Panc1 (cell line): ENCODE data around the gene ELMOD1.

Source experiments
- TCF7L2 ChIP-seq: IDR thresholded peaks from 2 replicates; pipeline ENCODE4 v1.6.1; 2011; ENCODE audit warnings: mild to moderate bottlenecking, low read depth, low read length, inconsistent platforms
- TF ChIP-seq, protein P1 (sequence below): fragments of 450-650 bp; IDR thresholded peaks from 2 replicates; pipeline ENCODE4 v1.5.1; 2017; ENCODE audit warnings: mild to moderate bottlenecking
- TF ChIP-seq, protein P2 (sequence below), 2 experiments: IDR thresholded peaks; 2 replicates each; pipeline ENCODE4 v1.6.1; 2011 to 2012; ENCODE audit warnings: low read depth in 2 of 2, control low read depth in 1 of 2, low read length in 1 of 2, mild to moderate bottlenecking in 1 of 2, moderate library complexity in 1 of 2; ENCODE audit not compliant: insufficient read depth in 1 of 2

DNA sequence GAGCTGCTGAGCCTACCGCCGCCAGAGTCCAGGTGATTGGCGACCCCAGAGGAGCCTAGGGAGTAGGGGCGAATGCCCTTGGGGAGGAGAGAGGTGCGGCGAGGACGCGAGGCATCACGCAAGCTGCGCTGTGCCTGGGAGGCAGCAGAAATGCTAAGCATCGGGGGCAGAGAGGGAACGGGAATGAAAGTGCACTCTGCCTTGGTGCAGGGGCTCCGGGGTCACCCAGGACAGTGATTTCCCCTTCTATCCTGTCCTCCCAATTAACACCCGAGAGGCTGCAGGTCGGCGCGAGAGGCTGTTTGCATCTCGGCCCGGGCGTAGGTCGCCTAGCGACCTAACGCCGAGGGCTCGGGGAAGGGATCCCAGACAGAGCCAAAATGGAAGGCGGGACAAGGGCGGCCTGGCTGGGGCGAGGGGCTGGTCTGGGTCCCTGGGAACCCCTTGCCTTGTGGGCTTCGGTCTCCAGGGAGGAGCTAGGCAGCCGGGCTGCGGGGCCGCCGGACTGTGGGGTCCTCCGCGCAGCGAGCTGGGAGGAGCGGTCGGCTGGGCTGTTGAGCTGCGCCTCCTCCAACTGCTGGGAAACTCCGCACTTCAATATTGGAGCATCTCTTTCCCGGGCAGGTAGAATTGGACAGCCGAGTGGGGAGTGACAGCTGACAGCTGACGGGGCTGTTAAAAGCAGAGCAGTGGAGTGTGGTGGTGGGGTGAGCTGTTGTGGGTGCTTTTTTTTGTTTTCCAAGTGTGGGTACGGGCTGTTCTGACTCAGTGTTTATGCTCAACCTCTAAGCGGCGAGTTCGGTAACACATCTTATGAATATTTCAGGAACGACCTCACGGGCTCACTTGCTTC lies 657 bp downstream of the ELMOD1 start:
- TF ChIP-seq, protein P1, sequence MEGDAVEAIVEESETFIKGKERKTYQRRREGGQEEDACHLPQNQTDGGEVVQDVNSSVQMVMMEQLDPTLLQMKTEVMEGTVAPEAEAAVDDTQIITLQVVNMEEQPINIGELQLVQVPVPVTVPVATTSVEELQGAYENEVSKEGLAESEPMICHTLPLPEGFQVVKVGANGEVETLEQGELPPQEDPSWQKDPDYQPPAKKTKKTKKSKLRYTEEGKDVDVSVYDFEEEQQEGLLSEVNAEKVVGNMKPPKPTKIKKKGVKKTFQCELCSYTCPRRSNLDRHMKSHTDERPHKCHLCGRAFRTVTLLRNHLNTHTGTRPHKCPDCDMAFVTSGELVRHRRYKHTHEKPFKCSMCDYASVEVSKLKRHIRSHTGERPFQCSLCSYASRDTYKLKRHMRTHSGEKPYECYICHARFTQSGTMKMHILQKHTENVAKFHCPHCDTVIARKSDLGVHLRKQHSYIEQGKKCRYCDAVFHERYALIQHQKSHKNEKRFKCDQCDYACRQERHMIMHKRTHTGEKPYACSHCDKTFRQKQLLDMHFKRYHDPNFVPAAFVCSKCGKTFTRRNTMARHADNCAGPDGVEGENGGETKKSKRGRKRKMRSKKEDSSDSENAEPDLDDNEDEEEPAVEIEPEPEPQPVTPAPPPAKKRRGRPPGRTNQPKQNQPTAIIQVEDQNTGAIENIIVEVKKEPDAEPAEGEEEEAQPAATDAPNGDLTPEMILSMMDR, result no peak
- TF ChIP-seq, protein P2, sequence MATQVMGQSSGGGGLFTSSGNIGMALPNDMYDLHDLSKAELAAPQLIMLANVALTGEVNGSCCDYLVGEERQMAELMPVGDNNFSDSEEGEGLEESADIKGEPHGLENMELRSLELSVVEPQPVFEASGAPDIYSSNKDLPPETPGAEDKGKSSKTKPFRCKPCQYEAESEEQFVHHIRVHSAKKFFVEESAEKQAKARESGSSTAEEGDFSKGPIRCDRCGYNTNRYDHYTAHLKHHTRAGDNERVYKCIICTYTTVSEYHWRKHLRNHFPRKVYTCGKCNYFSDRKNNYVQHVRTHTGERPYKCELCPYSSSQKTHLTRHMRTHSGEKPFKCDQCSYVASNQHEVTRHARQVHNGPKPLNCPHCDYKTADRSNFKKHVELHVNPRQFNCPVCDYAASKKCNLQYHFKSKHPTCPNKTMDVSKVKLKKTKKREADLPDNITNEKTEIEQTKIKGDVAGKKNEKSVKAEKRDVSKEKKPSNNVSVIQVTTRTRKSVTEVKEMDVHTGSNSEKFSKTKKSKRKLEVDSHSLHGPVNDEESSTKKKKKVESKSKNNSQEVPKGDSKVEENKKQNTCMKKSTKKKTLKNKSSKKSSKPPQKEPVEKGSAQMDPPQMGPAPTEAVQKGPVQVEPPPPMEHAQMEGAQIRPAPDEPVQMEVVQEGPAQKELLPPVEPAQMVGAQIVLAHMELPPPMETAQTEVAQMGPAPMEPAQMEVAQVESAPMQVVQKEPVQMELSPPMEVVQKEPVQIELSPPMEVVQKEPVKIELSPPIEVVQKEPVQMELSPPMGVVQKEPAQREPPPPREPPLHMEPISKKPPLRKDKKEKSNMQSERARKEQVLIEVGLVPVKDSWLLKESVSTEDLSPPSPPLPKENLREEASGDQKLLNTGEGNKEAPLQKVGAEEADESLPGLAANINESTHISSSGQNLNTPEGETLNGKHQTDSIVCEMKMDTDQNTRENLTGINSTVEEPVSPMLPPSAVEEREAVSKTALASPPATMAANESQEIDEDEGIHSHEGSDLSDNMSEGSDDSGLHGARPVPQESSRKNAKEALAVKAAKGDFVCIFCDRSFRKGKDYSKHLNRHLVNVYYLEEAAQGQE (IDR thresholded peaks at IDR 0.05; ENCODE audit: insufficient read depth in 1 of 2, low read depth in 2 of 2, low read length in 1 of 2), result no peak
- no peak for TF ChIP-seq TCF7L2
